ENCODE measurements around the gene TSPAN9. TPM values are rescaled to one million over a fixed set of nuclear protein-coding genes. Genes with fewer than 3 reads are reported as not detected.

TSPAN9 gene
- total RNA-seq, 2 donors from 2014 or later, result 39.5 to 50.2 TPM

DNA sequence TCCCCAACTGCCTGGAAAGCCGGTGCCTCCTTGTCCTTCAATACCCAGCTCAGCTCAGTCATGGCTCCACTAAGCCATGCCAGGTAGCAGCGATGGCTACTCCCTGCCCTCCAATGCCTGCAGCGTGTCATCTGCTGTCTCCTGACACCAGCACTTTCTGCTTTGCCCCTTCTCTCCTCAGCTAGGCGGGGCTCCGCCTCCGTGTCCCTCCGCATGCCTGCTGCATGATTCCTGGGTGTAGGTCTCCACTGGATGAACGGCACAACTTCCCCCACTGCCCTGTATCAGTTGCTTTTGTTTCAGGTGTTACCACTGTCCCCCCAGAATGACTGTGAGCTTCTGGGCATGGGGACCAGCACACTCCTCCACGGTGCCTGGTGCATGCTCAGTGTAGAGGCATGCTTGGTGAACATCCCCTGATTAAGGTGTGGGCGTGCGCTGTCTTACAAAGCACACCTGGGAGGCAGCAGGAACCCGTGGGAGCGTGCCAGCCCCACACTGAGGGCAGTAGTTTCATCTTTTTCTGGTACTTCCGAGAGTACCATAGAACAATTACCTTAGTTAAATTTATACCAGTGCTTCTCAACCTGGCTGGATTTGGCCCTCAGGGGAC lies 234.4 kb downstream of the TSPAN9 start:
- Histone ChIP-seq H3K4me3 (no peak overlapping the region), H3K27ac (no peak overlapping the region), H3K27me3 (replicated peaks; ENCODE audit: insufficient read depth) (no peaks in the 10 kb centered on the region), H3K9me3 (no peaks in the 10 kb centered on the region), H3K36me3 (no peaks in the 10 kb centered on the region), H3K4me1 (ENCODE audit: control insufficient read depth in 1 of 2, low read depth in 2 of 2) (peaks cover 0 to 10% of the 10 kb centered on the region in 2 donors)
- DNase-seq (ENCODE audit: low spot score) (no peak), ATAC-seq (ENCODE audit: insufficient number of reproducible peaks, low FRiP score, low read depth) (no peak)
- TF ChIP-seq, protein P1, sequence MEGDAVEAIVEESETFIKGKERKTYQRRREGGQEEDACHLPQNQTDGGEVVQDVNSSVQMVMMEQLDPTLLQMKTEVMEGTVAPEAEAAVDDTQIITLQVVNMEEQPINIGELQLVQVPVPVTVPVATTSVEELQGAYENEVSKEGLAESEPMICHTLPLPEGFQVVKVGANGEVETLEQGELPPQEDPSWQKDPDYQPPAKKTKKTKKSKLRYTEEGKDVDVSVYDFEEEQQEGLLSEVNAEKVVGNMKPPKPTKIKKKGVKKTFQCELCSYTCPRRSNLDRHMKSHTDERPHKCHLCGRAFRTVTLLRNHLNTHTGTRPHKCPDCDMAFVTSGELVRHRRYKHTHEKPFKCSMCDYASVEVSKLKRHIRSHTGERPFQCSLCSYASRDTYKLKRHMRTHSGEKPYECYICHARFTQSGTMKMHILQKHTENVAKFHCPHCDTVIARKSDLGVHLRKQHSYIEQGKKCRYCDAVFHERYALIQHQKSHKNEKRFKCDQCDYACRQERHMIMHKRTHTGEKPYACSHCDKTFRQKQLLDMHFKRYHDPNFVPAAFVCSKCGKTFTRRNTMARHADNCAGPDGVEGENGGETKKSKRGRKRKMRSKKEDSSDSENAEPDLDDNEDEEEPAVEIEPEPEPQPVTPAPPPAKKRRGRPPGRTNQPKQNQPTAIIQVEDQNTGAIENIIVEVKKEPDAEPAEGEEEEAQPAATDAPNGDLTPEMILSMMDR (IDR thresholded peaks at IDR 0.05), result no peak

DNA sequence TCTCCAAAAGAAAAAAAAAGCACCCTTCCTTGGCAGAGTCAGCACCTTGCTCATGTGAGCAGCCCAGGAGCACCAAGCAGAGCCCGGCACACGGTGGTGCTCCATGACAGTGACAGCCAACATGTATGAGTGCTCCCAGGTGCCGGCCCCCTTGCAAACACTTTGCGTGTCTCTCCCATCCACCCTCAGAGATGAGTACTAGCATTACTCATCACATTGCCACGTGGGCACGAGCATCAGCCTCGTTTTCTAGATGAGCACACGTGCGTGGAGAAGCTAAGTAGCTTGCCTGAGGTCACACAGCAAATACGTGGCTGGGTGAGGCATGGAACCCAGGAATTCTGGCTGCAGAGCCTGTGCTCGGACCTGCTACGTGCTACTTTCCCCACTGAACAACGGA lies 235.9 kb downstream of the TSPAN9 start:
- DNase-seq (ENCODE audit: low spot score) (no peak), ATAC-seq (ENCODE audit: insufficient number of reproducible peaks, low FRiP score, low read depth) (no peak)
- TF ChIP-seq, protein P1 (IDR thresholded peaks at IDR 0.05), result no peak
- Histone ChIP-seq H3K36me3 (no peaks in the 10 kb centered on the region), H3K27me3 (replicated peaks; ENCODE audit: insufficient read depth) (no peaks in the 10 kb centered on the region), H3K9me3 (no peaks in the 10 kb centered on the region), H3K27ac (no peak overlapping the region), H3K4me1 (ENCODE audit: control insufficient read depth in 1 of 2, low read depth in 2 of 2) (peaks cover 0 to 10% of the 10 kb centered on the region in 2 donors), H3K4me3 (no peak overlapping the region)

DNA sequence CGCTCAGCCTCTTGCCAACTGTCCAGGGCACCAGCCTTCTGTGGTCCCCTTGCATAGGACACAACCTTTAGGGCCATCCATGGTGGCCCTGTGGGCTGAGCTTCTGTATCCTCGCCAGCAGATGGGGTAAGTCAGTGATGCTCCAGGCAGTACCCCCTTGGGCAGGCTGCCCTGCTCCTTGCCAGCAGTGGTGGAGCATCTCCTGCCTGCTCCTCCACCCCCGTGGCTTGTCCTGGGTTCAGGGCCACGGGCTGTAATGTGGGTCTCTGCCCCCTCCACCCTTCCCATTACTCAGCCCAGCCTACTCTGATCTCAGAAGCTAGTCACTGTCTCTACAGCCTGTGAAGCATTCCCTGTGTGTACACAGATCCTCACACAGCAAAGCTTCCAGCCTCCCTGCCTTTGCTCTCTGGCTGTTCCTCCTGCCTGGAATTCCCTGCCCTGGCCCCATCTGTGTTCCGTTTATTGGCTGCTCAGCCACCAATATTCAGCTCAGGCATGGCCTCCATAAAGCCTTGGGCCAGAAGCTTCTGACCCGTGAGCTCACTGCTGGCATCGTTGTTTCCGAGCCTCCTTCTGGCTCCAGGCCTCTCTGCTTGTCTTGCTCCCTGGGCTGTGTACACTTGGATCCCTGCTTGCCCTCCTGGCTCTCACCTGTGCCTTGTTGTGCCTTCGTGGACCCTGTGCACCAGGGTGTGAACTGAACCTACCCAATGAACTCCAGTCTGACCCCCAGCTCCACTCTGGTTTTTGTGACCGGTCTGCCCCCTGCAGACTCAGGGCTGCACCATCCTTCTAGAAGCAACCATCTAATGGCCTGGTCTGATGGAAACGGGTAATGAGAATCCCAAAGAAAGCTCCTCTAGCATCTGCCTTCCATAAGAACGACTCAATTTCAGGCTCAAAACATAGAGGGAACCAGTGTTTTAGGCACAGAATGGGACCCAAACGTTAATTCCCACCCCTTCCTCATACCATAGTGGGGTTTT lies 236.8 kb downstream of the TSPAN9 start:
- ATAC-seq (ENCODE audit: insufficient number of reproducible peaks, low FRiP score, low read depth), result no peak
- H3K4me3 ChIP-seq, result no peak overlapping the region
- TF ChIP-seq, protein P1 (IDR thresholded peaks at IDR 0.05), result no peak
- no peaks in the 10 kb centered on the region for H3K36me3 ChIP-seq
- no peaks in the 10 kb centered on the region for H3K27me3 ChIP-seq (replicated peaks; ENCODE audit: insufficient read depth)
- H3K9me3 ChIP-seq, result no peaks in the 10 kb centered on the region
- H3K27ac ChIP-seq, result no peak overlapping the region
- H3K4me1 ChIP-seq (ENCODE audit: control insufficient read depth in 1 of 2, low read depth in 2 of 2), result peaks cover 0 to 10% of the 10 kb centered on the region in 2 donors
- no peak for DNase-seq (ENCODE audit: low spot score)

DNA sequence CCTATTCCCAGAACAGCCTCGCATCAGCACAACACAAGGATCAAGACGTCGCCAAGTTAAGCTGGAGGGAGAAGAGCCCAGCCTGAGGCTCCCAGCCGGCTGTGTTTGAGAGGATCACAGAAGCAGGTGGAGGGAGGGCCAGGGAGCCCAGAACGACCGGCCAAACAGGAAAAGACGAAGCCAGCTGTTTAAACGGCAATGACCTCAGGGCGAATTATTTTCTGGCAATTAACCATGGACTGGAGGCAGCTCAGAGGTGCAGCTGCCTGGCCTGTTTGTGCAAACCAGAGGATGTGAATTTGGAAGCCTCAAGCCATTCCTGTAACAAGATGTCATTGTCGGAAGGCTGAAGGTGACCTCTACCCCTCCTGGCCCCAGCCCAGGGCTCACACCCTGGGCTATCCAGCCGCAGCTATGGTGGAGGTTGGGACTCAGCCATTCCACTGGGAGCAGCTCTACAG lies 238.1 kb downstream of the TSPAN9 start:
- Histone ChIP-seq H3K4me1 (ENCODE audit: control insufficient read depth in 1 of 2, low read depth in 2 of 2) (peaks cover 0 to 10% of the 10 kb centered on the region in 2 donors), H3K27ac (no peak overlapping the region), H3K27me3 (replicated peaks; ENCODE audit: insufficient read depth) (no peaks in the 10 kb centered on the region), H3K4me3 (no peak overlapping the region), H3K36me3 (no peaks in the 10 kb centered on the region), H3K9me3 (no peaks in the 10 kb centered on the region)
- TF ChIP-seq, protein P1 (IDR thresholded peaks at IDR 0.05), result no peak
- no peak for DNase-seq (ENCODE audit: low spot score)
- no peak for ATAC-seq (ENCODE audit: insufficient number of reproducible peaks, low FRiP score, low read depth)

Data from thoracic aorta (tissue), 2 donors.